GM19452 (cell line): ENCODE measurements around the gene COLEC12.
"Not testable (repeated sequence)": the region's sequence is repeated elsewhere in the genome, so short reads cannot be mapped to it uniquely, and the experiment has no call there.

ENCODE experiments used
- ATAC-seq: cut with Tn5 transposase; IDR thresholded peaks from one replicate; pipeline ENCODE4 v1.9.1; 2021; ENCODE audit not compliant: unreplicated experiment

The COLEC12 gene

DNA sequence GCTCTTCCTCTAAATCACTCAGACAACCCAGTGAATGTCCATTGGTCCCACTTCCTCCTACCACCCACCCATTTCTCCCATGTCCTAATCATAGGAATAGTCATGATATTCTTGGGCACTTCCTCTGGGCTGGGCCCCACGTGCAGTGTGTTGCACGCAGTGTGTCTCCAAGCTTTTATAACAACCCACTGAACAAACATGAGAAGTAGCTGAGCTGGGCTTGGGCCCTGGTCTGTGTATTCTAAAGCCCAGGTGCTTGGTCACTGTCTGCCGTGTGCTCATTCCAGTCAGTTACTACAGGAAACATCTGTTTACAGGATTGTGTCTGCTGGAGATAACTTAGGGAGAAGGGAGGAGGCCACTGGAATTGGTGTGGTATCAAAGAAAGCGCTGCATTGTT, 168.5 kb downstream of the COLEC12 start:
- no peak for ATAC-seq

DNA sequence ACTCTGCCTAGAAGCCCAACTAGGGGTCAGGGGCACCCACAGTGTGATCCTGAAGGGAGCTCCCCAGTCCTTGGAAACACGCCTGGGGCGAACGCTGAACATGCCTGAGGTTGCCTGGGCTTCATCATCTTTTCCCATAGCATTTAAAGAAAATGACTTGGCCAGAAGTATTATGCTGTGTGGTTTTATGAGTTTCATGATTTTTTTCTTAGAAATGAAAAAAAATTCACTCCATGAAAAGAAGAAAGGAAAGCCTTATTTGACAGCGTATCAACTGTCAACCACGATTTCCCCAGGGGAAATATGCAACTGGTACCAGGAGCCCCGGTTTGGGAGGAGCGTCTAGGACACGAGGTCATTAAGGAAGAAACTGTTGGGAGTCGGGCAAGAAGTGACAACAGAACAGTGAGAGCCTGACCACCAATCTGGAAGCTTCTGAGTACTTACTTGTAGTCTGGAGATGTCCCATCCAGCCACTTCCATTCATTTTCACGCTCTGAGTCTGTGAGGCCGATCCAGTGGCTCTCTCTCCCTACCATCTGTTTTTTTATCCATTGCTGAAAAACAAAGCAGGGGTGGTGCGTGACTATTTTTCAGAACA, 169.2 kb downstream of the COLEC12 start:
- no peak for ATAC-seq

DNA sequence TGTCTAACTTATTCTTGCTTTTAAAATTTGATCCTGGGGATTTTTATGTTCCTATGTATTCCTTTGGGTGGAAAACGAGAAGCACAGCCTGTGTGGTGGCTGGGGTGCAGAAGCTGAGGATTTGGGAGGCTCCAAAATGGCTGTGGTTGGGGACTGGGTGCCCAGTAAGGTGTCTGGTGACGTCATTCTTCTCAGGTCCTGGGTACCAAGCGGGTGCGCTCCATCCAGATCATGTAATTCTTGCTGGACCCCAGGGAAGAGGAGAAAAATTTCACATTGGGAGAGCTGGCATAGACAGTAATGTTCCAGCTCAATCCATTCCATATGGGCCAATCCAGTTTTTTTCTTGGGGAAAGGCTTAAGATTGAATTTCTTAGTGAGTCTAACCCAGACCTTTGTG, 171.6 kb downstream of the COLEC12 start:
- ATAC-seq, result no peak

GRCh38 chr18:326846-327245, 173.7 kb downstream of the COLEC12 start:
- ATAC-seq, result no peak

DNA sequence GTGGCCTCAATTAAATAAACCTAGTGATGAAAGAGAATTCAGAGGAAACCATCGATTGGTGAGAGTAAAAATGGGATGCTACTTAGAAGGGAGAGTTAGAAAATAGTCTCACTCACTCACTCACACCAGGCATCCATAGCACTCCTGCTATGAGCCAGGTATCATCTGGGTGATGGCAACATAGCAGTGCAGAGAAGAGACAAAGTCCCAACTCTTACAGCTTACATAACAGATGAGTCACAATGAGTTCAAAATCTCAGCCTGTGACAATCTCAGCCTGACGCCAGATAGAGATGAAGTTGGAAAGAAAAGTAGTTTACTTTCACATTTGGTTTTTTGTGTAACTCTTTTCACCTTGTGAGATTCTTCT, 177.3 kb downstream of the COLEC12 start:
- ATAC-seq, result no peak

- ATAC-seq, result peak; percentile 16
Measured at GRCh38 chr18:321865-322467, 178.5 kb downstream of the COLEC12 start.

- ATAC-seq, result no peak
Measured at GRCh38 chr18:320155-320554, 180.3 kb downstream of the COLEC12 start.

GRCh38 chr18:319720-320119, 180.8 kb downstream of the COLEC12 start:
- no peak for ATAC-seq

- no peak for ATAC-seq
Measured at GRCh38 chr18:318791-319291, 181.7 kb downstream of the COLEC12 start.

DNA sequence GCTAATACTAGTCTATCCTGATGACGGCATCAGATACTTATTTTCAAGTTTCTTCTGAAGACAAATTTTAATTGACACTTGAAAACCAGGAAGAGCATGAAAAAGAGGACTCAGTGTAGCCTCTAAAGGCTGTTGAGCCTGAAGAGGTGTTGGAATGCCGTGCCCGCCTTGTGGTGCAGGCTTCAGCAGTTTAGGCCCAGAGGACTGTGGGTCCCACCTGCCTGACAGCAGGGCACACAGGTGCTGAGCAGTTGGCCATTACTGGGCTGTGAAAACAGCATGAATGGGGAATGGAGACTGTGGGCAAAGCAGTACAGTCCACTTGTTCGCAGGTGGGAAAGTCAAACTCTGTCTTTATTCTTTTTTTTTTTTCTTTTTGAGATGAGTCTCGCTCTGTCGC, 182.9 kb downstream of the COLEC12 start:
- ATAC-seq, result no peak

- ATAC-seq, result no peak
Measured at GRCh38 chr18:316393-316792, 184.1 kb downstream of the COLEC12 start.

DNA sequence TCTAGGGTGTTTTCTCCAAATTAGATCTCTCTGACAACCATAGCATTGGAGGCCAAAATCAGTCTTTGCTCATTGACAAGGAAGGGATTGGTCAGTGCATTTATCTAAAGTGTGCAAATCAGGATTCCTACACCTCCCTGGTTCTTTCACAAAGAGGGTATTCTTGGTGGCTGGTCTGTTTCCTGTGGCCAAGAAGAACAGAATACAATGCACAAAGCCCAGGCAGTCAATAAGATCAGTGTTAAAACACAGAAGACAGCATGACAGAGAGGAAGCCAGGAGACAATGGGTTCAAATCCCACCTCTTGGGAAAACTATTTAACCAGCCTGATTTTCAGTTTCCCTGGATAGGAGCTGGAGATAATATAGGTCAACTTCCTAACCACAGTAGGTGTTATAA, 186.6 kb downstream of the COLEC12 start:
- no peak for ATAC-seq

DNA sequence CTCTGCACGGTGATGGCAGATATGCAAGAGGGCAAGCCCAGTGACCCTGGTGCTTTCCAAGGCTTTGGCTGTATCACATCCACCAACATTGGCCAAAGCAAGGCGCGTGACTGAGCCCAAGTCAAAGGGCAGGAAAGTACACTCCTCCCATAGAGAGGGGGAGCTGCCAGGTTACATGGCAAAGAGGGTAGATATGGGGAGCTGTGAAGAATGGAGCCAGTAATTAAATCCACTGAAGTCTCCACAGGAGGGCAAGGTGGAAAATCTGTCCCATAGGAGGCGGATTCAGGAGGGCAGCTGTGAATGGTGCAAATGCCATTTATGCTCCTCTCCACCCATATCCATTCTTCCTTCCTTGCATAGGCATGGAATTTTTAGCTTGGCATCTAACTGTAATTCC, 188.1 kb downstream of the COLEC12 start:
- ATAC-seq, result no peak

- no peak for ATAC-seq
Measured at GRCh38 chr18:310042-310441, 190.5 kb downstream of the COLEC12 start.

DNA sequence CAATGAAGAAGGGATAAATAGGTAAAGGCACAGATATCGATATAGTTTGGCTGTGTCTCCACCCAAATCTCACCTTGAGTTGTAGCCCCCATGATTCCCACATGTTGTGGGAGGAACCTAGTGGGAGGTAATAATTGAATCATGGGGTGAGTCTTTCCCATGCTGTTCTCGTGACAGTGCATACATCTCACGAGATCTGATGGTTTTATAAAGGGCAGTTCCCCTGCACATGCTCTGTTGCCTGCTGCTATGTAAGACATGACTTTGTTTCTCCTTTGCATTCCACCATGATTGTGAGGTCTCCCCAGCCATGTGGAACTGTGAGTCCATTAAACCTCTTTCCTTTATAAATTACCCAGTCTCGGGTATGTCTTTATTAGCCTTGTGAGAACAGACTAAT, 192.4 kb downstream of the COLEC12 start:
- ATAC-seq, result not testable (repeated sequence)

DNA sequence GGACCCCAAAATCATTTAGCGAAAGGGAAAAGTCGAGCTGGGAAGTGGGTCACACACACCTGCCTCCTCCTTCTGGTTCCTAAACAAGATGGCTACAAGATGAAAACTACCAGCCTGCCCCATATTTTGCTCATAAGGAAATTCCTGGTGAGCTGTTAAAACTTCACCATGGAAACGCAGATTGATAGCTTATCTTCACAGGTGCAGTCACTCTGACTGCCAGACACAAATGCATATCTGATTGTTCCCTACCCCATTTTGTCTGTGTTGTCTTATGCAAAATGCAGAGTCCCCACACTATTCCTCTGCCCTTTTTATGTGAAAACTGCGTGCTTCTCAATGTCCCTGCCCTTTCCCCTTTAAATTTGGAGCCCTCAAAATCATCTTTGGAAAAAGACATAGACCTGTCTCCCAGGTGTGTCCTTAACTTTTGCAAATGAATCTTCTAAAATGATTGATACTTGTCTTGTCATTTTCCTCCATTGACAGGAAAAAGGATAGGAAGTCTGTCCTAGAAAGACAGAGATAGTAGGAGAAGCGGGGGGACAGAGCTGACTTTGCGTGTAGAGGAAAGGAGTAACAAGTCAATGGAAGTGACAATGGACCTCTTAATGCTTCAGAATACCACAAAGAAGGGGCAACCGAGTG, 193.8 kb downstream of the COLEC12 start:
- no peak for ATAC-seq

GRCh38 chr18:305003-305501, 195.4 kb downstream of the COLEC12 start:
- ATAC-seq, result no peak

- ATAC-seq, result no peak
Measured at GRCh38 chr18:303607-304006, 196.9 kb downstream of the COLEC12 start.

- no peak for ATAC-seq
Measured at GRCh38 chr18:303011-303410, 197.5 kb downstream of the COLEC12 start.

DNA sequence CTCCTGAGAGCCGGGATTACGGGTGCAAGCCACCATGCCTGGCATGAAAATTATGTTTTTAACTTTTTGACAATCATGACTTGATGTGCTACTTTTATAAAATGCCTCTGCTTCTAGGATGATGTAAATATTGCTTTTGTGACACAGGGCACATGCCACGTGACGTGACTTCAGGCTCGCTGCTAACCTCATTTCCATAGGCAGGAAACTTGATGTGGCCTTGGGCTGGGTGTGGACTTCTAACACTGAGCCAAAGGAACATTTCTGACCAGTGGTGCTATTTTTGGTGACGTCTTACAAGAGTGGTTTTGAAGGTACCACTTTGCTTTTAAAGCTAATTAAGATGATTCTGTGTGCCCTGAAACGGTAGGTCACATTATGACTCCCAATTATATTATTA, 198.4 kb downstream of the COLEC12 start:
- no peak for ATAC-seq

DNA sequence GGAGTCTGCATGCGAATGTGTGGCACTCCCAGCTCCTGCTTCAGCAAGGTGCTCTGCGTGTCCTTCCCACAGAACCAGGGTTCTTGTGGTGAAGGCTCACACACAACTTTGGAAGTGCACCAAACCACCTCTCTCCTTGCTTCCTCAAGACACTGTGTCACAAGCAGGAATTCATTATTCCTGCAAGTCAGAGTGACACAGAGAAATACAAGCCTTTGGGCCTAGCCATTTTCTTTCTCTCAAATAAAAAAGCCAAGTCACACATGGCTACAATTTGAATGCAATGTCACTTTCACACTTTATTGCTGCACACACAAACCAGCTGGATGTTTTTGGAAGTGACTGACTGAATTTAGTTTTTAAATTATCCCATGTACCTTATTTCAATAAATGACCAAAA, 202.6 kb downstream of the COLEC12 start:
- ATAC-seq, result no peak

GRCh38 chr18:295756-296490, 204.6 kb downstream of the COLEC12 start:
- ATAC-seq, result no peak
